HG02938 (cell line): Measurements from ENCODE around the gene MARS1.

Experiments
- ATAC-seq: cut with Tn5 transposase; IDR thresholded peaks from one replicate; pipeline ENCODE4 v1.9.1; 2021; ENCODE audit warnings: mild to moderate bottlenecking, moderate library complexity; ENCODE audit not compliant: unreplicated experiment

The MARS1 gene

GRCh38 chr12:57456737-57457490 lies 31.0 kb upstream of the MARS1 start:
- ATAC-seq = no peak

DNA sequence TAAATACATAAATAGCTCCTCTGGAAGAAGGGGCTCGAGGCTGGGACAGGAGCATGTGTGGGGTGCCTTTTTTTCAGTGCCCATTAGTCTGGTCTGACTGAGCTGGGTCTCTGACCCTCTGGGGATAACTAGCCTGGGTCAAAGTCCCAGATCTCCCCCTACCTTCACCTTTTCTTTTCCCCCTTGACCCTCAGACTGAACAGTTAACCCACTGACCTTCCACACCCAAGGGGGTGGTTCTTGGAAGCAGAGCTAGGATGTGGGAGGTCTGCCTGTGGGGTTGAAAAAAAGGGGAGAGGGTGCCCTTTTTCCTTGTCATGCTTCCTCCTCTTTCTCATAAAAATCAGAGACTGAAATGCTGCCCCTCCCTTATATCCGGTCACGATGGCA lies 29.2 kb upstream of the MARS1 start:
- no peak for ATAC-seq

DNA sequence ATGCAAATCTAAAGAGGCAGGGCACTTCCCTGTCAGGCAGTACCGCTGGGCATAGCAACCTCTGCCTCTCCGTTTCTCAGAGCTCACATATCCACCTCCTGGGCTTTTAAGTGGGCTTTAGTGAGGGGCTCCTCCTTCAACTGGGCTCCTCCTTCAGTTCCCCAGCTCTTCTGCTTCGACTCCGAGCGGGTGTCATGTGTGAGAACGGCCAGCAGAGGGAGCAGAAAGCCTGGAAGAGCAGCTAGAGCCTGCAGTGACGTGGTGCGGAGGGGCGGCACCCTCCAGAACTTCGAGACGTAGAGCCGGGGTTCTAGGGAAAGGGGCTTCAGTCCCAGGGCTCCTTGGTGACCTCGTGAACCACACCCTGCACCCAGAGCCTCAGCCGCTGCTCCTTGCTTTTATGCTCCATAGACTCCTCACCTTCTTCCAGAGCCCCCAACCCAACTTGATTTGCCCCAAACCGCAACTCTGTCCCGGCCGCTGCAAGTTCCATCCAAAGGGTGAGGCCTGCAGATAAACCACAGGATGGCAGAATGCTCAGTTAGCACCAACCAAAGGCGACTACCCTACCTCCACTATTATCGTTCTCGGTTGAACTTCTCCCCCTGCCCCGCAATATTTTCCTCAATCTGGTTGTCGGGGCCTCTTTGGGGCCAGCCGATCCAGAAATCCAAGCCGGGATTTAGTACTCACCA lies 28.7 kb upstream of the MARS1 start:
- ATAC-seq = peak; percentile 59

DNA sequence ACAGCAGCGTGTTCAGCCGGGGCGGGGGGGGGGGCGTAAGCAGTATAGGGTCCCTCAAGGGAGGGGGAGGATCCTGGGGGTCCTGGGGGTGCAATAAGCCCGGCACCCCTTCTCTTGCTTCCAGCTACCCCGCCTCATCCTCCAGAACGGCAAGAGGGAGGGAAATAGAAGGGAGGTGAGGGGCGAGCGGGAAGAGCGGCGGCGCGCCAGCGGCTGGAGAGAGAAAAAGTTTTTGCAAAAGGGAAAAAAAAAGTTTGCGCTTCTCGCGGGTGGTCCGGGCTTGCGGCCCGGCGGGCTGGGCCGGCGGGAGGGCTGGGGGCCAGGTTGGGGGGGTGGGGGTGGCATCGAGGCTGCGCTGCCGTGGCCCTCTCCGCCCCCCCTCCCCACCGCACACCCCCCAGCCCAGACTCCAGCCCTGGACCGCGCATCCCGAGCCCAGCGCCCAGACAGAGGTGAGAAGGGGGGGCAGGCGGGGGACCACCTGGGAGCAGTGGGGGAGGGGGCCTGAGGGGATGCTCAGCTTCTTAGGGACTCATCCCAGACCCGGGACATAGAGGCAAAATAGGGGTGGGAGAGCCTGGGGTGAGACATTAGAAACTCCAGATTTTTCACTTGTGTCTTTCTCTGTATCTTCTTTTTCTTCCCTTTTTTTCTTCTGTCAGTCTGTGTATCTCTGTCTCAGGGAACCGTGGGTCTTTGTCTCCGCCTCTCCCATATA lies 28.0 kb upstream of the MARS1 start, which contains the start of gene GLI1:
Gene GLI1, plus strand, starts transcription at position 36 of the 718 bp plus-strand sequence. CDS start 3,907 bp downstream, outside the sequence.
- no peak for ATAC-seq

DNA sequence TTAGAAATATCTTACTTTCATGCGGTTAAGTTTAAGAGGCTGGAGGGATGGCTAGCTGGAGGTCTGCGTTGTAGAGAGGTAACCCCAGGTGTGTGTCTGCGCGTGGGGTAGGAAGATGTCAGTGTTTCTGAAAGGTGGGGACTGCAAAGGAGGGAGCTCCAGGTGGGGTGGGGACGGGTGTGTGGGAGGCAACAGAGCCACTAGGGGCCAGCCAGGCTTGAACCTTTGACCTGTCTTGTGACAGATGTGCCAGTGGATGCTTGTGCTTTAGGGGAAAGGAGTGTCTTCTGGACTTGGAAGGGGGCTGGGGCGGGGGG lies 27.4 kb upstream of the MARS1 start:
- no peak for ATAC-seq

GRCh38 chr12:57460841-57461275 lies 27.0 kb upstream of the MARS1 start:
- no peak for ATAC-seq

DNA sequence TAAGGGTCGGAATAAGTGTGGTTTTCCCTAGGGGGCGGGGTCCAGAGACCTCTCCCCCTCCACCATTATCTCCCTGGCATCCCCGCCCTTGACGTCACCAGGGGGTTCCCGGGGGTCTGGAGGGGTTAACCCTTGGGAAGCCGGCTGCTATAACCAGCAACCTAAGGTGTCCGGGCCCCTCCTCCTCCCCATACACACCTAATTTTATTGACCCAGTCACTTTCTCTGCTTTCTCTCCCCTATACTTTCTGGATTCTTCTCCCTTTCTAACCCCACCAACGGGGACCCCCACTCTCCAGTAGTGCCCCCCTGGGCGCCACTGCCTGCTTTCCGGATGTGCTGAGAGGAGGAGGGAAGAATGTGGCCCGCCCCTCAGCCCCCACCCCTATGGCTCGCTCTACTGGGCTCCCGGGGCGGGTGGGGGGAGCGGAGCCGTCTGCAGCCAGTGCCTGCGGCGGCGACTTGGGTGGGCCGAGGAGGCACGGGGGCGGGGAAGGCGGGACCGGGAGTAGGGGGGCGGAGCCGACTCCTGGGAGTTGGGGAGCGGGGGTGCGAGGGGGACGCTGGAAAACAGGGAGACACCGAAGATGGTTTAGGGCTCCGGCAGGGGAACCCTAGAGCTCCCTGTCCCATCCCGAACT lies 26.5 kb upstream of the MARS1 start:
- no peak for ATAC-seq

- no peak for ATAC-seq
These were observed 26.0 kb upstream of the MARS1 start for GRCh38 chr12:57461917-57462250.

DNA sequence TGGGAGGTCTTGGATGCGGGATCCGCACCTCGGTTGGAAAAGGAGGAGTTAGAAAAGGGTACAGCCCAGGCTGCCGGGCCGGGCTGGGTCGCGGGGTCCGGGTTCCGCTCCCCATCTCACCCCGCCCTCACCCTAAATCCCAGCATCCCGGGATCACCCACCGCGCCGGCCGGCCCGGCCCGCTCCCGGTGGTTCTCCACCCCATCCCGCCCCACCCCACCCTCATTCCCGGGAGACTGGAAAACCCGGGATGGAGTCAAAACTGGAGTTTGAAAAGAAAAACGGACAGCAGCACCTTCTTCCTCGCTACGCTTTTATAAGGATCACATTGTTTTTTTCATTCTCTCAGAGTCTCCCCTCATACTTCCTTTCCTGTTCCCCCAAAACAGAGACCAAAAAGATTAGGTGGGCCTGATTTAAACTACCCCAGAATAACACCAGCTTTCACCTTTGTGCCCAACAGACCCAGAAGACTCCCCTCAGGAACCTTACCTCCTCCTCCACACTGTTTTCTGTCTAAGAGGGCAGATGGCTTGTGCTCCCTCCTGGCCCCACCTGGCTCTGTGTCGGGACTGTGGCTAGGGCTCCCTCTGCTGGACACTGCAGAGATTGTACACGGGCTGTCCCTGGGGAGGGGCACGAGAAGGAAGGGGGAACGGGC lies 25.5 kb upstream of the MARS1 start:
- peak; percentile 60 for ATAC-seq

DNA sequence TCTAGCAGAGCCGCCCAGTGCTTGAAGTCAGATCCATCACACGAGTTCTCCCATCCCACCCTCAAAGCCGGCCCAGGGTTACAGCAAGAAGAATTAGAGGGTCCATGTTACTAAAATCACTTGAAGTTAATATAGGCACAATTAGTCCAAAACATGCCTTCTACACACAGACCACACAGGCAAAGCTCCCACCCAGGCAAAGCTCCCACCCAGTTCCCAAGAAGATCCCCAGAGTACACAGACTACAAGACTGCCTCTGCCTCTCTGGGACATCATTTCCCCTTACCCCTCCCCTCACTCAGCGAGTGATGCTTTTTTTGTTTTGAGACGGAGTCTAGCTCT lies 25.0 kb upstream of the MARS1 start:
- no peak for ATAC-seq

DNA sequence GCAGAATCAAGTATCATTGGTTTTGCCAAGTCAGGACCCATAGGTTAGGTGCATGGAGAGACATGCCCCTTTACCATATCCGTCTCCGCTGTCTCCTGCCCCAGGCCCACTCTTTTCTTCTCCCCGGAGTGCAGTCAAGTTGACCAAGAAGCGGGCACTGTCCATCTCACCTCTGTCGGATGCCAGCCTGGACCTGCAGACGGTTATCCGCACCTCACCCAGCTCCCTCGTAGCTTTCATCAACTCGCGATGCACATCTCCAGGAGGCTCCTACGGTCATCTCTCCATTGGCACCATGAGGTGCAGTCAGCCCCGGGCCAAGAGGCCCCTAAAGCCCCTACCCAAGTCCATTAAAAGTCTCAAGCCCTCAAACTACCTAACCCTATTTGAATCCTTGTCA lies 23.3 kb upstream of the MARS1 start:
- ATAC-seq = no peak

GRCh38 chr12:57465030-57465746 lies 22.7 kb upstream of the MARS1 start:
- no peak for ATAC-seq

DNA sequence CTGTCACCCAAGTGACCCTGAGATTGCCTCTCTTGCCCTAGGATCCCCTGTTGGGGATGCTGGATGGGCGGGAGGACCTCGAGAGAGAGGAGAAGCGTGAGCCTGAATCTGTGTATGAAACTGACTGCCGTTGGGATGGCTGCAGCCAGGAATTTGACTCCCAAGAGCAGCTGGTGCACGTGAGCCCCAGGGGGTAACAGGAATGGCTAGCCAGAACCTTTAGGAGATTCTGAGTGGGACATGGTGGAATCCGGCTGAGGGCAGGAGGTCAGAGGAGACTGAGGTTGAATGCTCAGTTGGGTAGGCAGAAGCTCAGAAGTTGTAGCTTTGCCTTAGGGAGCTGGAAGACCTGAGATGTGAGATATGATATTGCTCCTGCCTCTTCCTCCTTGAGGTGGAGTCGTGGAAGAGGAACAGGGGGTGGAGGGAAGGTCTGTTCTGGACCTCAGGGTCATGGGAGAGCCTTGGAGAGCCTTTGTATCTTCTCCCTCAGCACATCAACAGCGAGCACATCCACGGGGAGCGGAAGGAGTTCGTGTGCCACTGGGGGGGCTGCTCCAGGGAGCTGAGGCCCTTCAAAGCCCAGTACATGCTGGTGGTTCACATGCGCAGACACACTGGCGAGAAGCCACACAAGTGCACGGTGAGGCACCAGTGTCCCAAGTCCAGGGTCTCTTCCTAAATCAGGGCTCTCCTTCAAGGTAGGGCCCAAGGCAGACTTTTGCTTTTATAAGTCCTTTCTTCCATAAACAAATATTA lies 21.9 kb upstream of the MARS1 start:
- ATAC-seq = no peak

DNA sequence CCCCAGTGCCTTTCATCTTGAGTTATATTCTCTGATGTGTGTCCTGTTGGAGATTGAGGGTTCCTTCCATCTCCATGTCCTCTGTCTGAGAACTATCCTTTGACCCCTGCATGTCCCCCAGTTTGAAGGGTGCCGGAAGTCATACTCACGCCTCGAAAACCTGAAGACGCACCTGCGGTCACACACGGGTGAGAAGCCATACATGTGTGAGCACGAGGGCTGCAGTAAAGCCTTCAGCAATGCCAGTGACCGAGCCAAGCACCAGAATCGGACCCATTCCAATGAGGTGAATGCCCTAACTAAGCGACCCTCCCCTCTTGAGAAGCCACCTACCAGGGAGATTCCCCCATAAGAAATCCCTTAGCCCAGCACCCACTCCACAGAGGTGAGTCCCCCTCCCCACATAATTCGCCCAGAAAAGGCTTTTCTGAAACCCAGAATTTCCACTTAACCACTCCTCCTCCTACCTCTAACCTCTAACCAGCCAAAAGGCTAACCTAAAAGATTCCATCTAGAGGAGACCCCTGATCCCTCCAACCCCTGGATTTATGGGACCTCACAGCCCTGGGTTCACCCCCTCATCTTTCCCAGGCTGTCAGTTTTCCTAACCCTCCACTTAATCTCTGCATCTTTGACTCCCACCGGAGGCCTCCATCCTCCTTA lies 20.5 kb upstream of the MARS1 start:
- no peak for ATAC-seq

- no peak for ATAC-seq
These were observed 20.0 kb upstream of the MARS1 start for GRCh38 chr12:57467915-57468314.

DNA sequence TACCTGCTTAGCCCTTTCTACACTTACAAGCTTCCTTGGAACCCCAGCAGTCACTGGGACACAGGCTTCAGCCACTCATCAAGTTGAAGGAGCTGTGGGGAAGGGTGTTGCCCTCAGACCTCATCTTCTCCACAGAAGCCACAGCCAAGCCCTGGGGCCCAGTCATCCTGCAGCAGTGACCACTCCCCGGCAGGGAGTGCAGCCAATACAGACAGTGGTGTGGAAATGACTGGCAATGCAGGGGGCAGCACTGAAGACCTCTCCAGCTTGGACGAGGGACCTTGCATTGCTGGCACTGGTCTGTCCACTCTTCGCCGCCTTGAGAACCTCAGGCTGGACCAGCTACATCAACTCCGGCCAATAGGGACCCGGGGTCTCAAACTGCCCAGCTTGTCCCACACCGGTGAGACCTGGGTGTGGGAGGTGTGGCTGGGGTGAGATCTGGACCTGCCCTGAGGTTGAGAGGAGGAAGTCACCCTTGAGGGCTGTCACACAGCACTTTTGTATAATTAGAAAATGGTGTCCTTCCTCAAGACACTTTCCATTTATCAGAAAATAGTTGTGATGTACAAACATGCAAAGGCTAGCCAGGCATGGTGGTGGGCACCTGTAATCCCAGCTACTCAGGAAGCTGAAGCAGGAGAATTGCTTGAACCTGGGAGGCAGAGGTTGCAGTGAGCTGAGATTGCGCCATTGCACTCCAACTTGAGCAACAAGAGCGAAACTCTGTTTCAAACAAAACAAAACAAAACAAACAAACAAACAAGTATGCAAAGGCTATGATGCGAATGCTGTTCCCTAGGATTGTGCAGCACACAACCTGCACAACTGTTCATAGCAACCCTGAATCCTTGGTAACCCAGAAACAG lies 18.3 kb upstream of the MARS1 start:
- no peak for ATAC-seq

GRCh38 chr12:57470286-57470969 lies 17.4 kb upstream of the MARS1 start:
- no peak for ATAC-seq
